Mesendoderm (in vitro differentiated cells): ENCODE data around the gene SLCO2B1.

Experiments
- DNase-seq: peaks from one replicate; pipeline ENCODE4 v3.0.0; 2013
- H2AK5ac ChIP-seq: 2 replicates; pipeline ENCODE4 v1.6.1; 2013; ENCODE audit warnings: low read length, inconsistent platforms
- H2BK120ac ChIP-seq: 2 replicates; pipeline ENCODE4 v1.6.1; 2013; ENCODE audit warnings: low read depth, mild to moderate bottlenecking, low read length, moderate library complexity, mixed read lengths
- H2BK15ac ChIP-seq: replicated peaks from 2 replicates; pipeline ENCODE4 v1.6.1; 2013; ENCODE audit warnings: low read depth, mild to moderate bottlenecking, moderate library complexity
- H2BK5ac ChIP-seq: 2 replicates; pipeline ENCODE4 v1.6.1; 2013; ENCODE audit warnings: low read length, inconsistent platforms
- H3K18ac ChIP-seq: 2 replicates; pipeline ENCODE4 v1.6.1; 2013; ENCODE audit warnings: mild to moderate bottlenecking, low read length, mixed read lengths
- H3K23ac ChIP-seq: one replicate; pipeline ENCODE4 v1.6.1; 2013; ENCODE audit warnings: low read length
- H3K27ac ChIP-seq: 2 replicates; pipeline ENCODE4 v1.5.1; 2013; ENCODE audit warnings: low read depth, mild to moderate bottlenecking, inconsistent platforms, low read length, moderate library complexity
- H3K27me3 ChIP-seq: 2 replicates; pipeline ENCODE4 v1.6.1; 2013; ENCODE audit warnings: low read length, control low read depth, mild to moderate bottlenecking, inconsistent platforms; ENCODE audit not compliant: insufficient read depth, poor library complexity
- H3K36me3 ChIP-seq: 2 replicates; pipeline ENCODE4 v1.6.1; 2013; ENCODE audit warnings: low read length, inconsistent platforms; ENCODE audit not compliant: control insufficient read depth, insufficient read depth
- H3K4ac ChIP-seq: one replicate; pipeline ENCODE4 v1.6.1; 2013; ENCODE audit warnings: low read depth, mild to moderate bottlenecking, low read length, moderate library complexity
- H3K4me1 ChIP-seq: 2 replicates; pipeline ENCODE4 v1.6.1; 2013; ENCODE audit warnings: low read depth, low read length, inconsistent platforms; ENCODE audit not compliant: control insufficient read depth
- H3K4me2 ChIP-seq: 2 replicates; pipeline ENCODE4 v1.6.1; 2013; ENCODE audit warnings: low read length
- H3K4me3 ChIP-seq: 2 replicates; pipeline ENCODE4 v1.5.1; 2013; ENCODE audit warnings: mild to moderate bottlenecking, low read length
- H3K56ac ChIP-seq: one replicate; pipeline ENCODE4 v1.6.1; 2013; ENCODE audit warnings: low read length
- H3K79me1 ChIP-seq: 2 replicates; pipeline ENCODE4 v1.6.1; 2013; ENCODE audit warnings: low read length, inconsistent platforms
- H3K79me2 ChIP-seq: 2 replicates; pipeline ENCODE4 v1.6.1; 2013; ENCODE audit warnings: mild to moderate bottlenecking, low read length; ENCODE audit not compliant: control insufficient read depth, insufficient read depth
- H3K9ac ChIP-seq: 2 replicates; pipeline ENCODE4 v1.6.1; 2013; ENCODE audit warnings: low read length, inconsistent platforms
- H4K5ac ChIP-seq: one replicate; pipeline ENCODE4 v1.6.1; 2013; ENCODE audit warnings: low read length
- H4K8ac ChIP-seq: one replicate; pipeline ENCODE4 v1.6.1; 2013; ENCODE audit warnings: low read depth, mild to moderate bottlenecking, control low read depth, low read length, moderate library complexity
- WGBS: extraction: QIAGEN DNeasy Blood & Tissue Kit; methylation state at CpG from one replicate; pipeline ENCODE4 v1.1.7; 2013; ENCODE audit warnings: low lambda C conversion rate, missing lambda C conversion rate; ENCODE audit not compliant: insufficient coverage; ENCODE audit errors: extremely low coverage; 5-methylcytosine and 5-hydroxymethylcytosine counted together

Gene SLCO2B1

GRCh38 chr11:75188671-75189070 lies 37.8 kb downstream of the SLCO2B1 start:
- Histone ChIP-seq H3K4me2 (no peak overlapping the region), H2BK5ac (no peak overlapping the region), H3K23ac (no peak overlapping the region), H3K56ac (no peak overlapping the region), H3K18ac (no peak overlapping the region), H3K36me3 (no peaks in the 10 kb centered on the region), H3K9ac (no peak overlapping the region), H3K4me3 (no peak overlapping the region), H4K8ac (no peak overlapping the region), H3K4me1 (no peaks in the 10 kb centered on the region), H3K79me2 (no peaks in the 10 kb centered on the region), H2BK15ac (no peak overlapping the region), H2BK120ac (no peak overlapping the region), H2AK5ac (no peak overlapping the region), H3K27me3 (no peaks in the 10 kb centered on the region), H3K27ac (no peak overlapping the region), H3K79me1 (no peaks in the 10 kb centered on the region), H4K5ac (no peak overlapping the region), H3K4ac (no peak overlapping the region)
- no CpG with 5 or more reads among the region's 4 CpGs for WGBS
- no peak for DNase-seq

- no peak overlapping the region for H2BK15ac ChIP-seq
- WGBS: no CpG with 5 or more reads among the region's 5 CpGs
- no peak overlapping the region for H3K9ac ChIP-seq
- H3K23ac ChIP-seq: no peak overlapping the region
- no peak overlapping the region for H3K18ac ChIP-seq
- H2BK5ac ChIP-seq: no peak overlapping the region
- no peak overlapping the region for H2AK5ac ChIP-seq
- H3K79me2 ChIP-seq: no peaks in the 10 kb centered on the region
- no peak overlapping the region for H3K4me3 ChIP-seq
- H3K4me1 ChIP-seq: no peaks in the 10 kb centered on the region
- no peak overlapping the region for H3K4ac ChIP-seq
- H3K36me3 ChIP-seq: no peaks in the 10 kb centered on the region
- no peak for DNase-seq
- no peaks in the 10 kb centered on the region for H3K27me3 ChIP-seq
- H3K56ac ChIP-seq: no peak overlapping the region
- H3K79me1 ChIP-seq: no peaks in the 10 kb centered on the region
- no peak overlapping the region for H2BK120ac ChIP-seq
- H4K5ac ChIP-seq: no peak overlapping the region
- H4K8ac ChIP-seq: no peak overlapping the region
- no peak overlapping the region for H3K4me2 ChIP-seq
- H3K27ac ChIP-seq: no peak overlapping the region
These were observed 38.2 kb downstream of the SLCO2B1 start for GRCh38 chr11:75189108-75189507.

DNA sequence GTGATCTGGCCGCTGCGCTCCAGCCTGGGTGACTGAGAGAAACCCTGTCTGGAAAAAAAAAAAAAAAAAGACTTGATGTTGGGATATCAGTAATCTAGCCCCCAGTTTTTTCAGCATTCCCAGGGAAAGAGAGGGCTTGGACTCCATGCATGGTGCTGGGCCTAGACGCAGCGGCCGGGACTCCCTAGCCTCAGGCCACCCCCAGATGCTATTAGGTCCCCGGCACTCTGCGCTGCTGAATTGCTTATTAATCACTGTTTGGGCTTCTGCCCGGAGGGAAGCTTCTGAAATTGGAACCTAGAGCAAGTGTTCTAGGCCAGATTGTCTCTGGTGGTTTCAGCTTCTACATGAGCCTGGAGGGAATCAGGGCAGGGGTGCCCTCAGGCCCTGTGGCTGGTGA lies 39.0 kb downstream of the SLCO2B1 start:
- Histone ChIP-seq H3K4me3 (no peak overlapping the region), H3K27ac (no peak overlapping the region), H3K79me2 (no peaks in the 10 kb centered on the region), H4K8ac (no peak overlapping the region), H3K23ac (no peak overlapping the region), H2AK5ac (no peak overlapping the region), H3K27me3 (no peaks in the 10 kb centered on the region), H2BK15ac (no peak overlapping the region), H3K79me1 (no peaks in the 10 kb centered on the region), H3K4ac (no peak overlapping the region), H3K4me2 (no peak overlapping the region), H3K4me1 (no peaks in the 10 kb centered on the region), H4K5ac (no peak overlapping the region), H3K9ac (no peak overlapping the region), H3K56ac (no peak overlapping the region), H3K18ac (no peak overlapping the region), H2BK5ac (no peak overlapping the region), H3K36me3 (no peaks in the 10 kb centered on the region), H2BK120ac (no peak overlapping the region)
- WGBS: no CpG with 5 or more reads among the region's 8 CpGs
- DNase-seq: no peak

DNA sequence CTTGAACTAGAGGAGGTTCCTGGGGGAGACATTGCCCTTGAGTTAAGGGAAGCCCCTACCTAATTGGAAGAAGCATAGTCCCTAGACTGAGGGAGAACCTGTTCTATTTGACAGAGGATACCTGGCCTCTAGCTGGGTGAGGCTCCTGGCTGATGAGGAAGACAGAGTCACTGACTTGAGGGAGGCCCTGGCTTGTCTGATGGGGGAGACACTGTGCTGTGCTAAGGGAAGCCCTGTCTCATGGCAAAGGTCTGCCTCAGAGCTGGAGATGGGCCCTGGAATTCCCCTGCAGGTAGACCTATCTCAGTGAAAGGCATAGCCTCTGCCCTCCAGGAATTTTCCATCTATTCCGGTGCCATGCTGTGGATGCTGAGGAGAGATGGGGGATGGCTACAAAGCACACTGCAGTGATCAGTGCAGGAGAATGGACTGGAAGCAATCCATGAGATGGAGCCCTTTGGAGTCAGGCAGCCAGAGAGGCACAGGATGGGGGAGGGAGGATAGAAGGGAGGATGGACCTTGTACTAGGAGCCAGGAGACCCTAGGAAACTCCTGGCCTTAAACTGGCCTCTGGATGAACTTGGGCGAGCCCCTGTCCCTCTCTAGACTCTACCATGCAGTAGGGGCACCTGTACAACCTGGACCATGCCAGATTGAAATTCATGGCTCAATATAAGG lies 39.9 kb downstream of the SLCO2B1 start:
- Histone ChIP-seq H3K56ac (no peak overlapping the region), H3K27ac (no peak overlapping the region), H2AK5ac (no peak overlapping the region), H3K4ac (no peak overlapping the region), H3K4me2 (no peak overlapping the region), H2BK120ac (no peak overlapping the region), H3K23ac (peak overlapping the region; percentile 66), H3K79me2 (no peaks in the 10 kb centered on the region), H2BK5ac (no peak overlapping the region), H2BK15ac (no peak overlapping the region), H3K4me1 (no peaks in the 10 kb centered on the region), H4K5ac (no peak overlapping the region), H3K18ac (no peak overlapping the region), H3K79me1 (no peaks in the 10 kb centered on the region), H3K36me3 (no peaks in the 10 kb centered on the region), H3K27me3 (no peaks in the 10 kb centered on the region), H3K4me3 (no peak overlapping the region), H4K8ac (no peak overlapping the region), H3K9ac (no peak overlapping the region)
- no peak for DNase-seq
- no CpG with 5 or more reads among the region's 2 CpGs for WGBS

GRCh38 chr11:75191330-75191717 lies 40.4 kb downstream of the SLCO2B1 start:
- H3K4me2 ChIP-seq: no peak overlapping the region
- H3K56ac ChIP-seq: no peak overlapping the region
- H4K8ac ChIP-seq: no peak overlapping the region
- H3K4me3 ChIP-seq: no peak overlapping the region
- no peak overlapping the region for H3K27ac ChIP-seq
- H2BK120ac ChIP-seq: no peak overlapping the region
- H2BK5ac ChIP-seq: no peak overlapping the region
- H2BK15ac ChIP-seq: no peak overlapping the region
- no peaks in the 10 kb centered on the region for H3K27me3 ChIP-seq
- no peaks in the 10 kb centered on the region for H3K79me1 ChIP-seq
- H3K79me2 ChIP-seq: no peaks in the 10 kb centered on the region
- H3K4me1 ChIP-seq: no peaks in the 10 kb centered on the region
- H3K9ac ChIP-seq: no peak overlapping the region
- DNase-seq: peak; percentile 68
- no peak overlapping the region for H3K18ac ChIP-seq
- H3K4ac ChIP-seq: no peak overlapping the region
- no peaks in the 10 kb centered on the region for H3K36me3 ChIP-seq
- H4K5ac ChIP-seq: no peak overlapping the region
- H3K23ac ChIP-seq: no peak overlapping the region
- WGBS: no CpG with 5 or more reads among the region's 3 CpGs
- no peak overlapping the region for H2AK5ac ChIP-seq

- no peaks in the 10 kb centered on the region for H3K4me1 ChIP-seq
- H3K4me2 ChIP-seq: no peak overlapping the region
- no peaks in the 10 kb centered on the region for H3K27me3 ChIP-seq
- no peak overlapping the region for H2AK5ac ChIP-seq
- WGBS: no CpG with 5 or more reads among the region's 15 CpGs
- no peak overlapping the region for H3K4me3 ChIP-seq
- H2BK15ac ChIP-seq: no peak overlapping the region
- H3K23ac ChIP-seq: no peak overlapping the region
- no peak for DNase-seq
- H3K9ac ChIP-seq: no peak overlapping the region
- no peak overlapping the region for H4K8ac ChIP-seq
- H3K79me1 ChIP-seq: no peaks in the 10 kb centered on the region
- H3K27ac ChIP-seq: no peak overlapping the region
- no peak overlapping the region for H2BK120ac ChIP-seq
- H3K56ac ChIP-seq: no peak overlapping the region
- no peak overlapping the region for H2BK5ac ChIP-seq
- H3K4ac ChIP-seq: no peak overlapping the region
- no peak overlapping the region for H4K5ac ChIP-seq
- no peaks in the 10 kb centered on the region for H3K79me2 ChIP-seq
- H3K18ac ChIP-seq: no peak overlapping the region
- H3K36me3 ChIP-seq: no peaks in the 10 kb centered on the region
These were observed 42.4 kb downstream of the SLCO2B1 start for GRCh38 chr11:75193271-75193670.
